Measurements from ENCODE around the gene SPG11. TPM values are rescaled to one million over a fixed set of nuclear protein-coding genes. Genes with fewer than 3 reads are reported as not detected.
A peak's percentile ranks its signal among the peaks of the same experiment; 100 is the strongest.

SPG11 gene
- total and polyA plus RNA-seq, 10 of the 15 experiments (the other 5 are each of a cell fraction or from before 2014, with no cell fraction given): 22.1 to 85.1 (median 47.2) TPM

GRCh38 chr15:44663410-44664308 lies at the start of gene SPG11 (continued):
- TF ChIP-seq NRF1 (conservative IDR thresholded peaks at IDR 0.05; ENCODE audit: low read depth, low read length) (peak; percentile 92), TBL1XR1 (IDR thresholded peaks at IDR 0.05; ENCODE audit: low read depth, low read length) (0 out of 2 replicates have a peak, but pooled peaks have one; percentile 62), JUNB (IDR thresholded peaks at IDR 0.05) (no peak), RAD21 (IDR thresholded peaks at IDR 0.05; ENCODE audit: insufficient read depth, low read depth, low read length) (peak; percentile 81), PBX3 (IDR thresholded peaks at IDR 0.05; ENCODE audit: insufficient replicate concordance, low read depth, low read length) (no peak), POLR2AphosphoS2 (IDR thresholded peaks at IDR 0.05; ENCODE audit: low read depth, low read length) (peak; percentile 86; the same call in 1 of the 2 replicates), E2F8 (IDR thresholded peaks at IDR 0.05; ENCODE audit: low read depth, partially characterized antibody) (no peak), NKRF (conservative IDR thresholded peaks at IDR 0.05) (peak; percentile 83; the same call in 1 of the 2 replicates), BACH1 (IDR thresholded peaks at IDR 0.05; ENCODE audit: borderline replicate concordance) (peak; percentile 82), ZNF274 (IDR thresholded peaks at IDR 0.05; ENCODE audit: insufficient read depth, insufficient read length) (no peak), SMAD1 (IDR thresholded peaks at IDR 0.05; ENCODE audit: low read depth, partially characterized antibody) (no peak), SMARCA5 (IDR thresholded peaks at IDR 0.05) (peak; percentile 86), PAX5 (IDR thresholded peaks at IDR 0.05; ENCODE audit: borderline replicate concordance, low read depth, low read length) (peak; percentile 59; the same call in 1 of the 2 replicates), ESRRA (IDR thresholded peaks at IDR 0.05; ENCODE audit: low read length) (no peak), CREB1 (IDR thresholded peaks at IDR 0.05; ENCODE audit: low read depth) (peak; percentile 58; the same call in 1 of the 2 replicates), ZNF384 (IDR thresholded peaks at IDR 0.05; ENCODE audit: borderline replicate concordance, low read depth, low read length) (0 out of 2 replicates have a peak, but pooled peaks have one; percentile 9), MEF2A (IDR thresholded peaks at IDR 0.05; ENCODE audit: insufficient read depth, low read depth, low read length) (no peak), TAF1 (IDR thresholded peaks at IDR 0.05; ENCODE audit: borderline replicate concordance, low read depth, low read length) (peak; percentile 92)
